Panc1 (cell line): ENCODE results near the gene PRH2. TPM values are rescaled to one million over a fixed set of nuclear protein-coding genes. Genes with fewer than 3 reads are reported as not detected.

Source experiments
- ATAC-seq: fragments of 200-7000 bp; cut with Tn5 transposase; 2 replicates; pipeline ENCODE4 v1.9.1; 2020; ENCODE audit warnings: mild to moderate bottlenecking, moderate library complexity
- BruUV-seq: library from RNA; stranded (reverse); fragments of 400-500 nt; replicated peaks from 2 replicates; lab custom pipeline; 2021; lab: Mats Ljungman, UMichigan
- CTCF ChIA-PET: fragments of 300-600 bp; sonication (Branson Sonifier 250); formaldehyde crosslinking; loops from one replicate; lab custom pipeline; 2022; ENCODE audit warnings: antibody characterized with exemption; lab: Charles Lee
- POLR2A ChIA-PET: fragments of 300-600 bp; sonication (Branson Sonifier 250); formaldehyde crosslinking; loops from one replicate; lab custom pipeline; 2022; ENCODE audit warnings: antibody characterized with exemption; lab: Charles Lee
- DNase-seq: peaks from one replicate; pipeline ENCODE4 v3.0.0-alpha.2; 2010; ENCODE audit warnings: low read depth, low spot score
- H3K27ac ChIP-seq: 2 replicates; pipeline ENCODE4 v1.5.1; 2011; ENCODE audit warnings: mild to moderate bottlenecking, low read length, inconsistent platforms
- H3K27me3 ChIP-seq: fragments of 200-500 bp; sonication (Bioruptor generic); 2 replicates; pipeline ENCODE4 v1.6.0; 2014; ENCODE audit warnings: low read length, inconsistent platforms; ENCODE audit not compliant: control insufficient read depth, insufficient read depth
- H3K36me3 ChIP-seq: fragments of 200-500 bp; sonication (Bioruptor generic); 2 replicates; pipeline ENCODE4 v1.5.1; 2014; ENCODE audit warnings: inconsistent platforms, mild to moderate bottlenecking, low read length, moderate library complexity; ENCODE audit not compliant: control insufficient read depth, insufficient read depth
- H3K4me1 ChIP-seq: 2 replicates; pipeline ENCODE4 v1.5.1; 2011; ENCODE audit warnings: inconsistent platforms, mild to moderate bottlenecking, low read length, moderate library complexity; ENCODE audit not compliant: control insufficient read depth, insufficient read depth
- H3K4me3 ChIP-seq, 2 experiments: 2 replicates each; pipeline ENCODE4 v1.5.1; 2011 to 2012; ENCODE audit warnings: low read depth in 2 of 2, low read length in 2 of 2, mild to moderate bottlenecking in 2 of 2, inconsistent platforms in 1 of 2, moderate library complexity in 1 of 2
- H3K9me3 ChIP-seq: fragments of 200-500 bp; sonication (Bioruptor generic); 2 replicates; pipeline ENCODE4 v1.5.1; 2014; ENCODE audit warnings: low read depth, mild to moderate bottlenecking, inconsistent platforms, low read length, moderate library complexity; ENCODE audit not compliant: control insufficient read depth, insufficient read depth
- CTCF ChIP-seq: fragments of 450-650 bp; IDR thresholded peaks from 2 replicates; pipeline ENCODE4 v1.5.1; 2017; ENCODE audit warnings: mild to moderate bottlenecking
- POLR2AphosphoS5 ChIP-seq: IDR thresholded peaks from 2 replicates; pipeline ENCODE4 v1.6.1; 2012; ENCODE audit warnings: mild to moderate bottlenecking, low read depth, low read length, moderate library complexity
- SIN3A ChIP-seq: IDR thresholded peaks from 2 replicates; pipeline ENCODE4 v1.6.1; 2012; ENCODE audit warnings: low read depth, mild to moderate bottlenecking, low read length, moderate library complexity, borderline replicate concordance; ENCODE audit not compliant: insufficient read depth
- TCF7L2 ChIP-seq: IDR thresholded peaks from 2 replicates; pipeline ENCODE4 v1.6.1; 2011; ENCODE audit warnings: mild to moderate bottlenecking, low read depth, low read length, inconsistent platforms
- in situ Hi-C: cut with HindIII; loops from 2 replicates; pipeline ENCODE4 v1.10.0; 2016; ENCODE audit warnings: low sequenced_read_pairs, low pct_unique_long_range_greater_than_20kb
- intact Hi-C: fragments of 100-400 bp; cut with micrococcal nuclease; formaldehyde crosslinking; loops from one replicate; pipeline ENCODE4 v1.10.0; 2022; ENCODE audit not compliant: unreplicated experiment
- total RNA-seq: library from RNA; stranded (reverse); gene quantifications from one replicate; pipeline ENCODE4 v1.2.1, GENCODE V29; 2021; ENCODE audit not compliant: unreplicated experiment
- TF ChIP-seq, protein P1 (sequence below), 2 experiments: IDR thresholded peaks; 2 replicates each; pipeline ENCODE4 v1.6.1; 2011 to 2012; ENCODE audit warnings: low read depth in 2 of 2, control low read depth in 1 of 2, low read length in 1 of 2, mild to moderate bottlenecking in 1 of 2, moderate library complexity in 1 of 2; ENCODE audit not compliant: insufficient read depth in 1 of 2

Gene PRH2
- total RNA-seq, 1 experiment from 2014 or later: not detected

DNA sequence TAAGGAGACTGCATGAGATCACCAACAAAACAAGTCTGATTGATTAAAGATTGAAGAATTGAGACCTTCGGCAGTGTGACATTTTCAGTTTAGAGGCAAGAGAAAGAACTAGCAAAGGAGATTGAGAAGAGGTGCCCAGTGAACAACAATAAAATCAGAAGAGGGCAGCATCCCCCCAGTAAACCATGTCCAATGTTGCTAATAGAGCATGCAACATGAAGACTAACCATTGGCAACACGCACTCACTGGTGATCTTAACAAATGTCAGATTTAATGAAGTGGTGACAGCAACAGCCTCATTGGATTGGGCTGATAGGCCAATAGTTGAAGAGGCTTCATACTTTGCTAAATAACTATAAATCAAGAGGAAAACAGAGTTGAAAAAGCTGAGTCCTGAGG is 30.8 kb downstream of the PRH2 start:
- no peaks in the 10 kb centered on the region for H3K36me3 ChIP-seq
- BruUV-seq: no TSS peak
- H3K4me3 ChIP-seq: no peak overlapping the region
- intact Hi-C loops (loop anchor here (5.0 kb wide), 1 partner anchor 237 kb away; no protein-coding TSS in a partner anchor), in situ Hi-C loops (no loop called here)
- ChIA-PET POLR2A (no interaction called here), CTCF (no interaction called here)
- no peaks in the 10 kb centered on the region for H3K9me3 ChIP-seq
- DNase-seq (no peak), ATAC-seq (no peak)
- H3K27ac ChIP-seq: no peak overlapping the region
- no peaks in the 10 kb centered on the region for H3K27me3 ChIP-seq
- no peaks in the 10 kb centered on the region for H3K4me1 ChIP-seq
- no peak for TF ChIP-seq POLR2AphosphoS5
- TF ChIP-seq SIN3A: no peak
- TF ChIP-seq CTCF: 0 out of 2 replicates have a peak, but pooled peaks have one; percentile 5
- TF ChIP-seq TCF7L2: no peak
- TF ChIP-seq, protein P1, sequence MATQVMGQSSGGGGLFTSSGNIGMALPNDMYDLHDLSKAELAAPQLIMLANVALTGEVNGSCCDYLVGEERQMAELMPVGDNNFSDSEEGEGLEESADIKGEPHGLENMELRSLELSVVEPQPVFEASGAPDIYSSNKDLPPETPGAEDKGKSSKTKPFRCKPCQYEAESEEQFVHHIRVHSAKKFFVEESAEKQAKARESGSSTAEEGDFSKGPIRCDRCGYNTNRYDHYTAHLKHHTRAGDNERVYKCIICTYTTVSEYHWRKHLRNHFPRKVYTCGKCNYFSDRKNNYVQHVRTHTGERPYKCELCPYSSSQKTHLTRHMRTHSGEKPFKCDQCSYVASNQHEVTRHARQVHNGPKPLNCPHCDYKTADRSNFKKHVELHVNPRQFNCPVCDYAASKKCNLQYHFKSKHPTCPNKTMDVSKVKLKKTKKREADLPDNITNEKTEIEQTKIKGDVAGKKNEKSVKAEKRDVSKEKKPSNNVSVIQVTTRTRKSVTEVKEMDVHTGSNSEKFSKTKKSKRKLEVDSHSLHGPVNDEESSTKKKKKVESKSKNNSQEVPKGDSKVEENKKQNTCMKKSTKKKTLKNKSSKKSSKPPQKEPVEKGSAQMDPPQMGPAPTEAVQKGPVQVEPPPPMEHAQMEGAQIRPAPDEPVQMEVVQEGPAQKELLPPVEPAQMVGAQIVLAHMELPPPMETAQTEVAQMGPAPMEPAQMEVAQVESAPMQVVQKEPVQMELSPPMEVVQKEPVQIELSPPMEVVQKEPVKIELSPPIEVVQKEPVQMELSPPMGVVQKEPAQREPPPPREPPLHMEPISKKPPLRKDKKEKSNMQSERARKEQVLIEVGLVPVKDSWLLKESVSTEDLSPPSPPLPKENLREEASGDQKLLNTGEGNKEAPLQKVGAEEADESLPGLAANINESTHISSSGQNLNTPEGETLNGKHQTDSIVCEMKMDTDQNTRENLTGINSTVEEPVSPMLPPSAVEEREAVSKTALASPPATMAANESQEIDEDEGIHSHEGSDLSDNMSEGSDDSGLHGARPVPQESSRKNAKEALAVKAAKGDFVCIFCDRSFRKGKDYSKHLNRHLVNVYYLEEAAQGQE (IDR thresholded peaks at IDR 0.05; ENCODE audit: insufficient read depth in 1 of 2, low read depth in 2 of 2, low read length in 1 of 2): no peak

DNA sequence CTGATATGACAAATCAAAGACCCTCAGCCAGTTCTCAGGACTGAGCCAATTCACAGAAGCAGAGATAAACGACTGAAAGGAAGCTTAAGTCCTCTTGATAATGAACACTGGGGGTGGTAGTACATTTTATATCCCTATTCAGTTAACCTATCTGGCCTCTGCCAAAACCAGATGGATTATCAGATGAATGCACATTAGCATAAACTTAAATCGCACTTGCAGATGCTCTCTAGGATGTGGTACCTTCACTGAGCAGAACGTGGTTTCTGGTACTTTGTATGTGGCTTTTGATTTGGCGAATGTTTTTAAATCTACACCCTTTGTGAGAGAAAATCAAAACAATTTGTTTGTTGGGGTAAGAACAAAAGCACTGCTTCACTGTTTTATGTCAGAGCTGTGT is 31.2 kb downstream of the PRH2 start:
- Histone ChIP-seq H3K4me3 (no peak overlapping the region), H3K4me1 (no peaks in the 10 kb centered on the region), H3K27ac (no peak overlapping the region), H3K27me3 (no peaks in the 10 kb centered on the region), H3K9me3 (no peaks in the 10 kb centered on the region), H3K36me3 (no peaks in the 10 kb centered on the region)
- no TSS peak for BruUV-seq
- intact Hi-C loops: loop anchor here (5.0 kb wide), 1 partner anchor 237 kb away; no protein-coding TSS in a partner anchor
- ChIA-PET POLR2A (no interaction called here), CTCF (no interaction called here)
- 0 out of 2 replicates have a peak, but pooled peaks have one; percentile 0 for TF ChIP-seq CTCF
- no peak for TF ChIP-seq TCF7L2
- in situ Hi-C loops: no loop called here
- no peak for DNase-seq
- ATAC-seq: no peak
